HEK293T (cell line): ENCODE measurements around the gene COL28A1.

Source experiments
- CTCF ChIA-PET: fragments of 350-600 bp; formaldehyde crosslinking; extraction: SDS; loops from one replicate; lab custom pipeline; 2021; ENCODE audit warnings: antibody characterized with exemption, inconsistent platforms; lab: Yijun Ruan, JAX
- POLR2A ChIA-PET: fragments of 350-600 bp; formaldehyde crosslinking; extraction: SDS; loops from one replicate; lab custom pipeline; 2020; ENCODE audit warnings: antibody characterized with exemption, inconsistent platforms; lab: Yijun Ruan, JAX
- DNase-seq: peaks from one replicate; pipeline ENCODE4 v3.0.0; 2012; ENCODE audit warnings: mixed read lengths; ENCODE audit errors: extremely low spot score
- ARNT ChIP-seq: fragments of 450-650 bp; IDR thresholded peaks from 2 replicates; pipeline ENCODE4 v1.6.1; 2017; ENCODE audit warnings: mild to moderate bottlenecking
- BHLHE40 ChIP-seq: fragments of 450-650 bp; IDR thresholded peaks from 2 replicates; pipeline ENCODE4 v1.6.1; 2016; ENCODE audit warnings: mild to moderate bottlenecking, moderate library complexity, borderline replicate concordance
- CTBP1 ChIP-seq: fragments of 450-650 bp; IDR thresholded peaks from 2 replicates; pipeline ENCODE4 v1.6.1; 2016; ENCODE audit warnings: borderline replicate concordance
- ELF4 ChIP-seq: fragments of 450-650 bp; IDR thresholded peaks from 2 replicates; pipeline ENCODE4 v1.6.1; 2017; ENCODE audit warnings: antibody characterized with exemption
- FOXA1 ChIP-seq: fragments of 450-650 bp; IDR thresholded peaks from 2 replicates; pipeline ENCODE4 v1.6.1; 2016; ENCODE audit warnings: mild to moderate bottlenecking
- FOXK2 ChIP-seq: fragments of 450-650 bp; IDR thresholded peaks from 2 replicates; pipeline ENCODE4 v1.6.1; 2016; ENCODE audit warnings: mild to moderate bottlenecking
- FOXM1 ChIP-seq: fragments of 450-650 bp; IDR thresholded peaks from 2 replicates; pipeline ENCODE4 v1.6.1; 2017; ENCODE audit warnings: mild to moderate bottlenecking, borderline replicate concordance
- HDGF ChIP-seq: fragments of 450-650 bp; IDR thresholded peaks from 2 replicates; pipeline ENCODE4 v1.6.1; 2017; ENCODE audit warnings: antibody characterized with exemption, borderline replicate concordance
- L3MBTL2 ChIP-seq: fragments of 450-650 bp; conservative IDR thresholded peaks from 2 replicates; pipeline ENCODE4 v1.6.1; 2016; ENCODE audit warnings: mild to moderate bottlenecking
- LEF1 ChIP-seq: fragments of 450-650 bp; IDR thresholded peaks from 2 replicates; pipeline ENCODE4 v1.6.1; 2017; ENCODE audit warnings: mild to moderate bottlenecking, borderline replicate concordance
- NFRKB ChIP-seq: fragments of 450-650 bp; IDR thresholded peaks from 2 replicates; pipeline ENCODE4 v1.6.1; 2016; ENCODE audit warnings: mild to moderate bottlenecking, moderate library complexity
- SP1 ChIP-seq: fragments of 450-650 bp; IDR thresholded peaks from 2 replicates; pipeline ENCODE4 v1.6.1; 2017
- SUZ12 ChIP-seq: fragments of 450-650 bp; IDR thresholded peaks from 2 replicates; pipeline ENCODE4 v1.6.1; 2016; ENCODE audit warnings: mild to moderate bottlenecking
- TARDBP ChIP-seq: fragments of 450-650 bp; IDR thresholded peaks from 2 replicates; pipeline ENCODE4 v1.6.1; 2016
- ZNF384 ChIP-seq: fragments of 450-650 bp; IDR thresholded peaks from 2 replicates; pipeline ENCODE4 v1.6.1; 2016
- TF ChIP-seq, protein P1 (sequence below): fragments of 450-650 bp; IDR thresholded peaks from 2 replicates; pipeline ENCODE4 v1.6.1; 2016

Gene COL28A1

GRCh38 chr7:7556852-7557251 is 21.2 kb upstream of the COL28A1 start:
- no peak for TF ChIP-seq FOXA1
- no peak for TF ChIP-seq FOXM1
- TF ChIP-seq ELF4 = no peak
- DNase-seq = no peak
- POLR2A ChIA-PET = no interaction called here
- CTCF ChIA-PET = interaction anchor here (0.6 kb wide), 1 partner anchor 420 kb away, joined by 6 read pairs; no protein-coding TSS in a partner anchor

GRCh38 chr7:7554649-7555575 is 19.2 kb upstream of the COL28A1 start:
- ChIA-PET POLR2A (interaction anchor here (0.7 to 1.6 kb wide), 2 partner anchors 9 to 72 kb away, joined by 3 to 4 read pairs; no protein-coding TSS in a partner anchor), CTCF (no interaction called here)
- TF ChIP-seq ELF4 = no peak
- no peak for TF ChIP-seq BHLHE40
- TF ChIP-seq CTBP1 = no peak
- no peak for TF ChIP-seq FOXA1
- no peak for TF ChIP-seq L3MBTL2
- DNase-seq = no peak

DNA sequence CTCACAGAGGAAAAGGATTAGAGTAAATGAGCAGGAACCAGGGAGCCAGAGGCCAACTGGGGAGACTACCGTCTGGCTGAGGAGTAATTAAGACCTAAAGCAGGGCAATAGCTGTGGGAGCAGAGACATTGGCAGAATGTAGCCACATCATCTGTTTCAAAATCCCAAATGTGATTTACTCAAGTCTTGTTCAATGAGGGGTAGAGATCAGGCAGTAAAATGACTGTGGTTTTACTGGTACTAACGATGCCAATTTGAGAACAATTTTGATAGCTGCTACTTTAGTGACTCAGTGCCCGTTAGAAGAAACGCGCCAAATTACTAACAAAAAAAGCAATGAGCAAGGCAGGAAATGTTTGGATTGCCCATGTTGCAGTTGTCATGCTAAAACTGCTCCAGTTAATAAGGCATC is 18.4 kb upstream of the COL28A1 start:
- TF ChIP-seq FOXK2 (no peak), ARNT (no peak), L3MBTL2 (no peak), HDGF (no peak), NFRKB (no peak), TARDBP (no peak), ZNF384 (no peak), CTBP1 (no peak), ELF4 (no peak), FOXA1 (no peak), FOXM1 (no peak), BHLHE40 (no peak), LEF1 (no peak), SP1 (no peak)
- TF ChIP-seq, protein P1, sequence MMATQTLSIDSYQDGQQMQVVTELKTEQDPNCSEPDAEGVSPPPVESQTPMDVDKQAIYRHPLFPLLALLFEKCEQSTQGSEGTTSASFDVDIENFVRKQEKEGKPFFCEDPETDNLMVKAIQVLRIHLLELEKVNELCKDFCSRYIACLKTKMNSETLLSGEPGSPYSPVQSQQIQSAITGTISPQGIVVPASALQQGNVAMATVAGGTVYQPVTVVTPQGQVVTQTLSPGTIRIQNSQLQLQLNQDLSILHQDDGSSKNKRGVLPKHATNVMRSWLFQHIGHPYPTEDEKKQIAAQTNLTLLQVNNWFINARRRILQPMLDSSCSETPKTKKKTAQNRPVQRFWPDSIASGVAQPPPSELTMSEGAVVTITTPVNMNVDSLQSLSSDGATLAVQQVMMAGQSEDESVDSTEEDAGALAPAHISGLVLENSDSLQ = no peak
- POLR2A ChIA-PET = no interaction called here
- no peak for DNase-seq
- CTCF ChIA-PET = no interaction called here

DNA sequence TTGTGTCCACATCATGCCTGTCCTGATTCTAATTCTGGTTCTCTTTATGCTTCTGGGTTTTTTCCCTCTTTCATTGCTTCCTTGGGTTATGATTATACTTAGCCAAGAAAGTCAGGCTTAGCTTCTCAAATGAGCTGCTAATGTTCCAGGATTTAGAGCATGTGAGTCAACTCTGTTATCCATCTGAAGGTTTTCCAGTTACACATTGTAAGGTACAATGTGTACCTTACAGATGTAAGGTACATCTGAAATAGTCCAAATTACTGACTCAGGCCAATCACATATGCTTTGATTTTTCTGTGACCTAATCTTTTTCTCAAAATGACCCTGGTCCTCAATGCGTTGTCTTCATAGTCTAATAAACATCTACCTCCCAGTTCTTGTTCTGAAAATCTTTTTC is 17.7 kb upstream of the COL28A1 start:
- TF ChIP-seq FOXM1 (no peak), LEF1 (no peak), SUZ12 (no peak), TARDBP (no peak), FOXK2 (no peak), ELF4 (no peak), HDGF (no peak), BHLHE40 (no peak), ZNF384 (no peak), FOXA1 (no peak), ARNT (no peak), NFRKB (no peak), L3MBTL2 (no peak)
- no peak for DNase-seq
- ChIA-PET CTCF (no interaction called here), POLR2A (no interaction called here)

DNA sequence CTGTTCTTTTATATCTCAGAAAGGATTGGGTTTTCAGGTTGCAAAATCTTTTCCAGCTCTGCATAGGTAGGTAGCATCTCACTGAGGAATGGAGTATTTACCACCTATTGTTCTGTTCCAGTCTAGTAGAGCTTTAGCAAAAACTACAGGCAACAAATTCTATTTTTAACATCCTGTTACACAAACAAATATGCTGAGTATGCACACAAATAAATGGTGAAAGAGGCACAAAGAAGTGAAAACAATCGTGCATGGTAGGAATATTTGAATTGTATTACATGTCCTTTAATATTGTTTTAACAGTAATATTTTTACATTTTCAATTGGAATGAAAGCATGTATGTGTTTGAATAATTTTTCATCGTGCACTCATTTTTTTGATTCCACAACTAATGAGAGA is 16.5 kb upstream of the COL28A1 start:
- POLR2A ChIA-PET = no interaction called here
- DNase-seq = no peak
- CTCF ChIA-PET = interaction anchor here (0.6 kb wide), 1 partner anchor 548 kb away, joined by 3 read pairs; no protein-coding TSS in a partner anchor
- TF ChIP-seq ELF4 (no peak), FOXA1 (no peak), ZNF384 (no peak), NFRKB (no peak), TARDBP (no peak), SP1 (no peak), FOXM1 (no peak), HDGF (no peak), LEF1 (no peak), FOXK2 (no peak), CTBP1 (no peak), ARNT (no peak)
- TF ChIP-seq, protein P1 = no peak

DNA sequence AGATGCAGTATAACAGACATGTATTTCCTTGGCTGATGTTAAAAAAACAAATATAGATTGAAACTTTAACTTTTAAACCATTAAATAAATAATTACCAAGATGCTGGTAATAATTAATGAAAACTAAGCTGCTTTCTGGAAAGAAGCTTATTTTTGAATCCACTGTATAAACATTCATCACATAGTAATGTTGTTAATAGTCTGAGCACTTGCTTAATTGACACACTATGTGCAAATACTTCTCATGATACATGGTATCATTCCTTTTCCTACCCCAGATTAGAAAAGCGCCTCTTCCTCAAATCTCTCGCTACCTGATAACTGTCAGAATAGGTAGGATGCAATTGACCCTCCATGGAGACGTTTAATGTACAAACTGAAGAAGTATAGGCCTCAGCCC is 15.0 kb upstream of the COL28A1 start:
- no peak for TF ChIP-seq FOXA1
- TF ChIP-seq HDGF = no peak
- TF ChIP-seq NFRKB = no peak
- TF ChIP-seq FOXK2 = no peak
- no peak for TF ChIP-seq FOXM1
- no peak for TF ChIP-seq CTBP1
- CTCF ChIA-PET = no interaction called here
- POLR2A ChIA-PET = no interaction called here
- no peak for DNase-seq

DNA sequence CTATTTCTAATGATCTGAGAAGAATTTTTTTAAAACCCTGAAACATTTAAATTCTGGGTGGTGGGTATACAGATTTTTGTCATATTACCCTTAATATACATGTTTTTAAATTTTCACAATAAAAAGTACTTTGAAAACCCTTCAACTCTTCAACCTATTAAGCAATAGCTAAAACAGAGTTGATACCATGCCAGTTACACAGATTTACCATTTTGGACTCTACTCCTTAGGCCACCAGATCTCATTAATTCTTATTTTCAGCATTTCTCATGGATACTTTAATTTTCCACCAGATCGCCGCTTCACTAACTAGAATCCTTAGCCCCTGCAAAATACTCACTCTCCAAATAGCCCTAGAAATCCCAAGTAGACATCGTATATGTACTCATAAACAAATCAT is 12.7 kb upstream of the COL28A1 start:
- ChIA-PET POLR2A (no interaction called here), CTCF (no interaction called here)
- TF ChIP-seq ARNT = no peak
- no peak for TF ChIP-seq NFRKB
- no peak for TF ChIP-seq FOXM1
- no peak for TF ChIP-seq L3MBTL2
- TF ChIP-seq SUZ12 = no peak
- TF ChIP-seq, protein P1 = no peak
- no peak for TF ChIP-seq SP1
- no peak for TF ChIP-seq BHLHE40
- no peak for TF ChIP-seq ELF4
- TF ChIP-seq CTBP1 = no peak
- no peak for TF ChIP-seq FOXA1
- no peak for TF ChIP-seq TARDBP
- TF ChIP-seq HDGF = no peak
- no peak for TF ChIP-seq ZNF384
- no peak for TF ChIP-seq FOXK2
- DNase-seq = no peak
